PC-3 (cell line): Measurements from ENCODE around the gene SLC24A3. TPM values are rescaled to one million over a fixed set of nuclear protein-coding genes. Genes with fewer than 3 reads are reported as not detected.

Source experiments
- ATAC-seq: fragments of 200-7000 bp; cut with Tn5 transposase; 2 replicates; pipeline ENCODE4 v1.9.1; 2020; ENCODE audit warnings: mild to moderate bottlenecking, moderate library complexity
- BruUV-seq: library from RNA; stranded (reverse); fragments of 400-500 nt; replicated peaks from 2 replicates; lab custom pipeline; 2021; lab: Mats Ljungman, UMichigan
- CTCF ChIA-PET: fragments of 300-600 bp; sonication (Branson Sonifier 250); formaldehyde crosslinking; loops from one replicate; lab custom pipeline; 2022; ENCODE audit warnings: antibody characterized with exemption; lab: Charles Lee
- POLR2A ChIA-PET: fragments of 300-600 bp; sonication (Branson Sonifier 250); formaldehyde crosslinking; loops from one replicate; lab custom pipeline; 2022; ENCODE audit warnings: antibody characterized with exemption; ENCODE audit not compliant: unreplicated experiment; lab: Charles Lee
- DNase-seq: peaks from one replicate; pipeline ENCODE4 v3.0.0-alpha.2; 2015
- H2AFZ ChIP-seq: fragments of 300-600 bp; sonication (generic); 2 replicates; pipeline ENCODE4 v1.6.0; 2016; ENCODE audit warnings: antibody characterized with exemption, low read length
- H3F3A ChIP-seq: fragments of 300-600 bp; sonication (generic); one replicate; pipeline ENCODE4 v1.6.0; 2017; ENCODE audit warnings: antibody characterized with exemption, low read length, control low read depth, mild to moderate bottlenecking; ENCODE audit not compliant: unreplicated experiment
- H3K27ac ChIP-seq: fragments of 300-600 bp; sonication (generic); 2 replicates; pipeline ENCODE4 v1.5.1; 2016; ENCODE audit warnings: mild to moderate bottlenecking, low read length
- H3K27me3 ChIP-seq: fragments of 300-600 bp; sonication (generic); 2 replicates; pipeline ENCODE4 v1.6.1; 2016; ENCODE audit warnings: low read length, mixed read lengths
- H3K36me3 ChIP-seq: fragments of 300-600 bp; sonication (generic); 2 replicates; pipeline ENCODE4 v1.6.1; 2016; ENCODE audit warnings: low read depth, mixed run types, low read length, mixed read lengths
- H3K4me1 ChIP-seq: fragments of 300-600 bp; sonication (generic); 2 replicates; pipeline ENCODE4 v1.5.1; 2016; ENCODE audit warnings: low read length; ENCODE audit not compliant: insufficient read depth
- H3K4me2 ChIP-seq: fragments of 300-600 bp; sonication (generic); 2 replicates; pipeline ENCODE4 v1.6.0; 2016; ENCODE audit warnings: low read length
- H3K4me3 ChIP-seq: fragments of 300-600 bp; sonication (generic); 2 replicates; pipeline ENCODE4 v1.5.1; 2016; ENCODE audit warnings: mild to moderate bottlenecking, low read length, mixed read lengths
- H3K79me2 ChIP-seq: fragments of 300-600 bp; sonication (generic); 2 replicates; pipeline ENCODE4 v1.6.1; 2017; ENCODE audit warnings: low read length, mixed read lengths
- H3K9ac ChIP-seq: fragments of 300-600 bp; sonication (generic); 2 replicates; pipeline ENCODE4 v1.6.0; 2016; ENCODE audit warnings: mild to moderate bottlenecking, low read length
- H3K9me2 ChIP-seq: fragments of 300-600 bp; sonication (generic); replicated peaks from 2 replicates; pipeline ENCODE4 v1.6.1; 2016; ENCODE audit warnings: mixed run types, low read length, mixed read lengths
- H3K9me3 ChIP-seq: fragments of 300-600 bp; sonication (generic); 2 replicates; pipeline ENCODE4 v1.6.1; 2016; ENCODE audit warnings: low read length, mixed read lengths
- H4K20me1 ChIP-seq: fragments of 300-600 bp; sonication (generic); 2 replicates; pipeline ENCODE4 v1.6.1; 2016; ENCODE audit warnings: low read length, mixed read lengths
- EZH2 ChIP-seq: fragments of 300-600 bp; sonication (generic); IDR thresholded peaks from one replicate; pipeline ENCODE4 v1.6.1; 2017; ENCODE audit warnings: antibody characterized with exemption, mild to moderate bottlenecking, low read length; ENCODE audit not compliant: unreplicated experiment
- EZH2phosphoT487 ChIP-seq: fragments of 300-600 bp; sonication (generic); IDR thresholded peaks from 2 replicates; pipeline ENCODE4 v1.6.1; 2018; ENCODE audit warnings: mild to moderate bottlenecking, antibody characterized with exemption, low read length, borderline replicate concordance
- intact Hi-C: fragments of 100-400 bp; cut with micrococcal nuclease; formaldehyde crosslinking; loops from 2 replicates; pipeline ENCODE4 v1.9.0; 2023
- total RNA-seq: library from RNA; depleted of rRNA; stranded (reverse); fragments of >200 nt; gene quantifications from 2 replicates; pipeline ENCODE4 v1.2.3, GENCODE V29; 2014
- TF ChIP-seq, protein P1 (sequence below): fragments of 300-600 bp; sonication (generic); conservative IDR thresholded peaks from 2 replicates; pipeline ENCODE4 v1.5.1; 2017; ENCODE audit warnings: antibody characterized with exemption, low read depth, mild to moderate bottlenecking, low read length

Gene SLC24A3
- total RNA-seq, 1 experiment from 2014 or later, result 0.11 TPM

GRCh38 chr20:19283490-19284025 is 71.1 kb downstream of the SLC24A3 start:
- no peak for ATAC-seq

GRCh38 chr20:19284400-19285178 is 72.1 kb downstream of the SLC24A3 start:
- CTCF ChIA-PET, result no interaction called here
- no peak overlapping the region for H2AFZ ChIP-seq
- H3K9ac ChIP-seq, result no peak overlapping the region
- TF ChIP-seq EZH2 (no peak), EZH2phosphoT487 (no peak)
- TF ChIP-seq, protein P1, sequence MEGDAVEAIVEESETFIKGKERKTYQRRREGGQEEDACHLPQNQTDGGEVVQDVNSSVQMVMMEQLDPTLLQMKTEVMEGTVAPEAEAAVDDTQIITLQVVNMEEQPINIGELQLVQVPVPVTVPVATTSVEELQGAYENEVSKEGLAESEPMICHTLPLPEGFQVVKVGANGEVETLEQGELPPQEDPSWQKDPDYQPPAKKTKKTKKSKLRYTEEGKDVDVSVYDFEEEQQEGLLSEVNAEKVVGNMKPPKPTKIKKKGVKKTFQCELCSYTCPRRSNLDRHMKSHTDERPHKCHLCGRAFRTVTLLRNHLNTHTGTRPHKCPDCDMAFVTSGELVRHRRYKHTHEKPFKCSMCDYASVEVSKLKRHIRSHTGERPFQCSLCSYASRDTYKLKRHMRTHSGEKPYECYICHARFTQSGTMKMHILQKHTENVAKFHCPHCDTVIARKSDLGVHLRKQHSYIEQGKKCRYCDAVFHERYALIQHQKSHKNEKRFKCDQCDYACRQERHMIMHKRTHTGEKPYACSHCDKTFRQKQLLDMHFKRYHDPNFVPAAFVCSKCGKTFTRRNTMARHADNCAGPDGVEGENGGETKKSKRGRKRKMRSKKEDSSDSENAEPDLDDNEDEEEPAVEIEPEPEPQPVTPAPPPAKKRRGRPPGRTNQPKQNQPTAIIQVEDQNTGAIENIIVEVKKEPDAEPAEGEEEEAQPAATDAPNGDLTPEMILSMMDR, result no peak
- H3K36me3 ChIP-seq, result no peaks in the 10 kb centered on the region
- no peaks in the 10 kb centered on the region for H3K9me3 ChIP-seq
- ATAC-seq, result no peak
- H3K9me2 ChIP-seq, result no peaks in the 10 kb centered on the region
- H3K4me2 ChIP-seq, result no peak overlapping the region
- H4K20me1 ChIP-seq, result no peaks in the 10 kb centered on the region
- no peak for DNase-seq
- H3K79me2 ChIP-seq, result no peaks in the 10 kb centered on the region
- no peaks in the 10 kb centered on the region for H3K4me1 ChIP-seq
- BruUV-seq, result no TSS peak
- H3K27ac ChIP-seq, result no peak overlapping the region
- no peak overlapping the region for H3K4me3 ChIP-seq
- intact Hi-C loops, result no loop called here
- H3K27me3 ChIP-seq, result peaks cover 50% of the 10 kb centered on the region
- no peaks in the 10 kb centered on the region for H3F3A ChIP-seq
- POLR2A ChIA-PET, result no interaction called here

More at GRCh38 chr20:19283490-19284025, 71.1 kb downstream of the SLC24A3 start:
- Histone ChIP-seq H3K79me2 (no peaks in the 10 kb centered on the region), H3K9me2 (no peaks in the 10 kb centered on the region), H3F3A (no peaks in the 10 kb centered on the region), H3K36me3 (no peaks in the 10 kb centered on the region), H2AFZ (no peak overlapping the region), H3K4me1 (no peaks in the 10 kb centered on the region), H3K4me2 (no peak overlapping the region), H3K27me3 (peaks cover 59% of the 10 kb centered on the region), H4K20me1 (no peaks in the 10 kb centered on the region), H3K9me3 (no peaks in the 10 kb centered on the region), H3K27ac (no peak overlapping the region), H3K9ac (no peak overlapping the region), H3K4me3 (no peak overlapping the region)
- TF ChIP-seq EZH2phosphoT487, result no peak
- POLR2A ChIA-PET, result no interaction called here
- CTCF ChIA-PET, result no interaction called here
- DNase-seq, result no peak
- BruUV-seq, result no TSS peak
- intact Hi-C loops, result no loop called here

- Histone ChIP-seq H3K4me1 (no peaks in the 10 kb centered on the region), H3K36me3 (no peaks in the 10 kb centered on the region), H3K27me3 (peaks cover 44% of the 10 kb centered on the region), H3K9me2 (no peaks in the 10 kb centered on the region), H2AFZ (no peak overlapping the region), H3K27ac (no peak overlapping the region), H3K79me2 (no peaks in the 10 kb centered on the region), H4K20me1 (no peaks in the 10 kb centered on the region), H3F3A (no peaks in the 10 kb centered on the region), H3K4me3 (no peak overlapping the region), H3K9ac (no peak overlapping the region), H3K4me2 (no peak overlapping the region), H3K9me3 (no peaks in the 10 kb centered on the region)
- DNase-seq, result no peak
- ATAC-seq, result no peak
- POLR2A ChIA-PET, result no interaction called here
- CTCF ChIA-PET, result no interaction called here
- intact Hi-C loops, result no loop called here
- BruUV-seq, result no TSS peak
- no peak for TF ChIP-seq EZH2phosphoT487
- TF ChIP-seq, protein P1, result no peak
- TF ChIP-seq EZH2, result no peak
These were observed 73.0 kb downstream of the SLC24A3 start for GRCh38 chr20:19285436-19285835.
